ENCODE measurements around the gene OR2T35.

DNA sequence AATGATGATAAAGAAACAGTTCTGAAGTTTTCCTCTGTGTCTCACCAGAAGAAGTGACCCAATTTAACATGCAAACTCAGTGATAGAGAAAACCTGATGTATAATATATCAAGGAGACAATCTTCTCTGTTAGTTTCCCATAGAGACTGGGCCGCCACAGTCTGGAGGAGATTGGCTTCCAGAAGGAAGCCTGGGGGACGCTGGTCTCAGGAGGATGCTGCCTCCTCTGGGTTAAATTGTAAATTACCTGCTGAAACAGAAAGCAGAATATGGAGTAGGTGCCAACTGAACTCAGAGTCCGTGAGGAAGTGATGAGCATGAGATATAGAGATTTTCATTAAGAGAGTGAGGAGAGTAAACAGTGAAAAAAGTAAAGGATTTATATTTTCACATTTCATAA, 41.7 kb upstream of the OR2T35 start:
- TF ChIP-seq, protein P1, sequence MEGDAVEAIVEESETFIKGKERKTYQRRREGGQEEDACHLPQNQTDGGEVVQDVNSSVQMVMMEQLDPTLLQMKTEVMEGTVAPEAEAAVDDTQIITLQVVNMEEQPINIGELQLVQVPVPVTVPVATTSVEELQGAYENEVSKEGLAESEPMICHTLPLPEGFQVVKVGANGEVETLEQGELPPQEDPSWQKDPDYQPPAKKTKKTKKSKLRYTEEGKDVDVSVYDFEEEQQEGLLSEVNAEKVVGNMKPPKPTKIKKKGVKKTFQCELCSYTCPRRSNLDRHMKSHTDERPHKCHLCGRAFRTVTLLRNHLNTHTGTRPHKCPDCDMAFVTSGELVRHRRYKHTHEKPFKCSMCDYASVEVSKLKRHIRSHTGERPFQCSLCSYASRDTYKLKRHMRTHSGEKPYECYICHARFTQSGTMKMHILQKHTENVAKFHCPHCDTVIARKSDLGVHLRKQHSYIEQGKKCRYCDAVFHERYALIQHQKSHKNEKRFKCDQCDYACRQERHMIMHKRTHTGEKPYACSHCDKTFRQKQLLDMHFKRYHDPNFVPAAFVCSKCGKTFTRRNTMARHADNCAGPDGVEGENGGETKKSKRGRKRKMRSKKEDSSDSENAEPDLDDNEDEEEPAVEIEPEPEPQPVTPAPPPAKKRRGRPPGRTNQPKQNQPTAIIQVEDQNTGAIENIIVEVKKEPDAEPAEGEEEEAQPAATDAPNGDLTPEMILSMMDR (conservative IDR thresholded peaks at IDR 0.05), result no peak
- no peak for TF ChIP-seq EZH2 (IDR thresholded peaks at IDR 0.05; ENCODE audit: low read depth)
